Testis (tissue), 3 donors: Measurements from ENCODE around the gene GLIPR1. TPM values are rescaled to one million over a fixed set of nuclear protein-coding genes. Genes with fewer than 3 reads are reported as not detected.

Source experiments
- DNase-seq: peaks from one replicate; pipeline ENCODE4 v3.0.0-alpha.2; 2019
- H3K27ac ChIP-seq, 2 donors: fragments of 200-600 bp; sonication (generic); one replicate each; pipeline ENCODE4 v1.5.1; 2019
- H3K27me3 ChIP-seq: fragments of 200-600 bp; sonication (generic); one replicate; pipeline ENCODE4 v1.5.1; 2019
- H3K36me3 ChIP-seq: fragments of 200-600 bp; sonication (generic); one replicate; pipeline ENCODE4 v1.5.1; 2017; ENCODE audit warnings: low read depth; ENCODE audit errors: missing control alignments
- H3K4me1 ChIP-seq: fragments of 200-600 bp; sonication (generic); one replicate; pipeline ENCODE4 v1.5.1; 2019
- H3K4me3 ChIP-seq, 2 donors: fragments of 200-600 bp; sonication (generic); one replicate each; pipeline ENCODE4 v1.5.1; 2017 to 2019
- H3K9me3 ChIP-seq: fragments of 200-600 bp; sonication (generic); one replicate; pipeline ENCODE4 v1.5.1; 2017
- CTCF ChIP-seq, 3 experiments: fragments of 450-650 bp in 2 of 3; fragments of 200-600 bp in 1 of 3; sonication (generic) in 1 of 3; IDR thresholded peaks; one replicate each; pipeline ENCODE4 v1.5.1; 2016 to 2019; ENCODE audit warnings: antibody characterized with exemption in 3 of 3, mild to moderate bottlenecking in 2 of 3, moderate library complexity in 1 of 3
- POLR2A ChIP-seq: fragments of 450-650 bp; IDR thresholded peaks from one replicate; pipeline ENCODE4 v1.6.1; 2017; ENCODE audit warnings: antibody characterized with exemption, mild to moderate bottlenecking, moderate library complexity
- WGBS, 2 donors: methylation state at CpG; one replicate each; pipeline ENCODE4 v1.1.5; 2018; 5-methylcytosine and 5-hydroxymethylcytosine counted together
- intact Hi-C: fragments of 100-400 bp; cut with DNase I; formaldehyde crosslinking; loops from one replicate; pipeline ENCODE4 v1.15.1; 2023; ENCODE audit warnings: low total_unique reads
- polyA plus RNA-seq: library from polyadenylated mRNA; stranded (reverse); fragments of 350-450 nt; fragmentation: Illumina TruSeq; extraction: RNeasy Lipid Tissue Mini Kit (QIAGEN cat#74804); gene quantifications from one replicate; pipeline ENCODE4 v1.2.3, GENCODE V29; 2014; ENCODE audit warnings: low read depth, low replicate concordance; ENCODE audit not compliant: insufficient read depth
- total RNA-seq, 2 donors: library from RNA; depleted of rRNA; stranded (reverse); fragments of >200 nt; gene quantifications; one replicate each; pipeline ENCODE4 v1.2.3, GENCODE V29; 2016

GLIPR1 gene
- total and polyA plus RNA-seq, 3 donors from 2014 or later: 3.5 to 11.8 (median 4.3) TPM

GRCh38 chr12:75488553-75488952, 8.0 kb downstream of the GLIPR1 start:
- Histone ChIP-seq H3K27me3 (no peaks in the 10 kb centered on the region), H3K9me3 (no peaks in the 10 kb centered on the region), H3K4me1 (no peaks in the 10 kb centered on the region), H3K27ac (no peak overlapping the region), H3K36me3 (no peaks in the 10 kb centered on the region), H3K4me3 (no peak overlapping the region)
- peak in 1 of 3 experiments; percentile 17 for TF ChIP-seq CTCF (IDR thresholded peaks at IDR 0.05)
- no peak for TF ChIP-seq POLR2A
- intact Hi-C loops: no loop called here
- peak; percentile 46 for DNase-seq

- WGBS, 2 donors: 87 to 94% methylated on average over 2 of the region's 2 CpGs
- no peaks in the 10 kb centered on the region for H3K27me3 ChIP-seq
- intact Hi-C loops: no loop called here
- no peak for DNase-seq
- no peak overlapping the region for H3K27ac ChIP-seq
- H3K4me3 ChIP-seq: no peak overlapping the region
- TF ChIP-seq CTCF (IDR thresholded peaks at IDR 0.05) (no peak), POLR2A (no peak)
- H3K36me3 ChIP-seq: no peaks in the 10 kb centered on the region
- no peaks in the 10 kb centered on the region for H3K4me1 ChIP-seq
- H3K9me3 ChIP-seq: no peaks in the 10 kb centered on the region
Measured at GRCh38 chr12:75489187-75489586, 8.6 kb downstream of the GLIPR1 start.

- WGBS, 2 donors: 61 to 75% methylated on average over 7 of the region's 7 CpGs
- intact Hi-C loops: no loop called here
Measured at GRCh38 chr12:75489613-75490210, 9.2 kb downstream of the GLIPR1 start.

GRCh38 chr12:75491169-75491568, 10.6 kb downstream of the GLIPR1 start:
- 80 to 86% methylated on average over 2 of the region's 2 CpGs for WGBS, 2 donors
- no peaks in the 10 kb centered on the region for H3K36me3 ChIP-seq
- intact Hi-C loops: no loop called here

More at GRCh38 chr12:75489613-75490210, 9.2 kb downstream of the GLIPR1 start:
- Histone ChIP-seq H3K9me3 (no peaks in the 10 kb centered on the region), H3K27ac (no peak overlapping the region), H3K4me1 (no peaks in the 10 kb centered on the region), H3K36me3 (no peaks in the 10 kb centered on the region), H3K4me3 (no peak overlapping the region), H3K27me3 (no peaks in the 10 kb centered on the region)
- no peak for DNase-seq
- TF ChIP-seq POLR2A: no peak
- TF ChIP-seq CTCF (IDR thresholded peaks at IDR 0.05): no peak

More at GRCh38 chr12:75491169-75491568, 10.6 kb downstream of the GLIPR1 start:
- TF ChIP-seq POLR2A: no peak
- TF ChIP-seq CTCF (IDR thresholded peaks at IDR 0.05): no peak
- DNase-seq: no peak
- no peaks in the 10 kb centered on the region for H3K4me1 ChIP-seq
- no peaks in the 10 kb centered on the region for H3K9me3 ChIP-seq
- no peak overlapping the region for H3K4me3 ChIP-seq
- no peaks in the 10 kb centered on the region for H3K27me3 ChIP-seq
- H3K27ac ChIP-seq: no peak overlapping the region
